ENCODE results near the gene KRT24. TPM values are rescaled to one million over a fixed set of nuclear protein-coding genes. Genes with fewer than 3 reads are reported as not detected.

Gene KRT24
- not detected for polyA plus RNA-seq (2012; ENCODE audit: insufficient read length, low read depth)

GRCh38 chr17:40703652-40704051, at the start of gene KRT24:
Gene KRT24, minus strand, starts transcription at chr17:40703752. Its CDS starts 59 bp downstream, at chr17:40703693.
- TF ChIP-seq FOXP2 (optimal IDR thresholded peaks at IDR 0.05; ENCODE audit: borderline replicate concordance, extremely low read depth, extremely low read length, insufficient read depth): no peak
- no peak for TF ChIP-seq TAF1 (IDR thresholded peaks at IDR 0.05; ENCODE audit: borderline replicate concordance, insufficient read depth, low read length)
- no peak for TF ChIP-seq POLR2AphosphoS5 (IDR thresholded peaks at IDR 0.05; ENCODE audit: low read depth, low read length)
- no peak for TF ChIP-seq SIN3A (IDR thresholded peaks at IDR 0.05; ENCODE audit: borderline replicate concordance, insufficient read depth, low read length)
- no peak for TF ChIP-seq REST (IDR thresholded peaks at IDR 0.05; ENCODE audit: insufficient read depth in 1 of 2, low read depth in 2 of 2, low read length in 2 of 2)

- TF ChIP-seq SIN3A (IDR thresholded peaks at IDR 0.05; ENCODE audit: borderline replicate concordance, insufficient read depth, low read length): no peak
- TF ChIP-seq TAF1 (IDR thresholded peaks at IDR 0.05; ENCODE audit: borderline replicate concordance, insufficient read depth, low read length): no peak
- no peak for TF ChIP-seq FOXP2 (optimal IDR thresholded peaks at IDR 0.05; ENCODE audit: borderline replicate concordance, extremely low read depth, extremely low read length, insufficient read depth)
- TF ChIP-seq REST (IDR thresholded peaks at IDR 0.05; ENCODE audit: insufficient read depth in 1 of 2, low read depth in 2 of 2, low read length in 2 of 2): no peak
- no peak for TF ChIP-seq POLR2AphosphoS5 (IDR thresholded peaks at IDR 0.05; ENCODE audit: low read depth, low read length)
Measured at GRCh38 chr17:40751065-40751464, 47.5 kb upstream of the KRT24 start.

GRCh38 chr17:40750391-40750790, 46.8 kb upstream of the KRT24 start:
- TF ChIP-seq FOXP2 (optimal IDR thresholded peaks at IDR 0.05; ENCODE audit: borderline replicate concordance, extremely low read depth, extremely low read length, insufficient read depth) (no peak), SIN3A (IDR thresholded peaks at IDR 0.05; ENCODE audit: borderline replicate concordance, insufficient read depth, low read length) (no peak), REST (IDR thresholded peaks at IDR 0.05; ENCODE audit: insufficient read depth in 1 of 2, low read depth in 2 of 2, low read length in 2 of 2) (no peak), TAF1 (IDR thresholded peaks at IDR 0.05; ENCODE audit: borderline replicate concordance, insufficient read depth, low read length) (no peak), POLR2AphosphoS5 (IDR thresholded peaks at IDR 0.05; ENCODE audit: low read depth, low read length) (no peak)

- TF ChIP-seq REST (IDR thresholded peaks at IDR 0.05; ENCODE audit: insufficient read depth in 1 of 2, low read depth in 2 of 2, low read length in 2 of 2) (no peak), TAF1 (IDR thresholded peaks at IDR 0.05; ENCODE audit: borderline replicate concordance, insufficient read depth, low read length) (no peak), POLR2AphosphoS5 (IDR thresholded peaks at IDR 0.05; ENCODE audit: low read depth, low read length) (no peak), SIN3A (IDR thresholded peaks at IDR 0.05; ENCODE audit: borderline replicate concordance, insufficient read depth, low read length) (no peak), FOXP2 (optimal IDR thresholded peaks at IDR 0.05; ENCODE audit: borderline replicate concordance, extremely low read depth, extremely low read length, insufficient read depth) (no peak)
Measured at GRCh38 chr17:40738553-40738952, 35.0 kb upstream of the KRT24 start.

GRCh38 chr17:40735016-40735415, 31.5 kb upstream of the KRT24 start:
- TF ChIP-seq FOXP2 (optimal IDR thresholded peaks at IDR 0.05; ENCODE audit: borderline replicate concordance, extremely low read depth, extremely low read length, insufficient read depth): no peak
- TF ChIP-seq SIN3A (IDR thresholded peaks at IDR 0.05; ENCODE audit: borderline replicate concordance, insufficient read depth, low read length): no peak
- TF ChIP-seq POLR2AphosphoS5 (IDR thresholded peaks at IDR 0.05; ENCODE audit: low read depth, low read length): no peak
- no peak for TF ChIP-seq TAF1 (IDR thresholded peaks at IDR 0.05; ENCODE audit: borderline replicate concordance, insufficient read depth, low read length)
- TF ChIP-seq REST (IDR thresholded peaks at IDR 0.05; ENCODE audit: insufficient read depth in 1 of 2, low read depth in 2 of 2, low read length in 2 of 2): no peak
